NT2/D1 (cell line): Measurements from ENCODE around the gene KCNN2.

Source experiments
- SUZ12 ChIP-seq: IDR thresholded peaks from 2 replicates; pipeline ENCODE4 v1.6.1; 2011; ENCODE audit not compliant: insufficient read length, insufficient read depth; ENCODE audit errors: extremely low read depth
- YY1 ChIP-seq: IDR thresholded peaks from 2 replicates; pipeline ENCODE4 v1.6.1; 2011; ENCODE audit not compliant: insufficient read length, insufficient read depth
- ZNF274 ChIP-seq: IDR thresholded peaks from 2 replicates; pipeline ENCODE4 v1.6.1; 2011; ENCODE audit warnings: mild to moderate bottlenecking, low read depth, low read length

DNA sequence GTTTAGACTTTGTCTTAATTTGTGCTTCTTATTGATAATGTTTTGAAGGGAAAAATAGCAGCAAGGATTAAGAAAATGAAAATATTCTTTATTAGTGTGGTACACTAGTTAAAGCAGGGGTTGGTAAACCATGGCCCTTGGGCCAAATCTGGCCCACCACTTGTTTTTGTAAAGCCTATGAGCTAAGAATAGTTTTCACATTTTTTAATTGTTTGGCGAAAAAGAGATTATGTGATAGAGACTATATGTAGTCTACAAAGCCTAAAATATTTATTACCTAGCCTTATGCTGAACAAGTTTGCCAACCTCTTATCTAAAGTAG is 57.2 kb downstream of the KCNN2 start:
- TF ChIP-seq SUZ12 (no peak), YY1 (no peak), ZNF274 (no peak)
